ENCODE results near the gene EMILIN2.

EMILIN2 gene

DNA sequence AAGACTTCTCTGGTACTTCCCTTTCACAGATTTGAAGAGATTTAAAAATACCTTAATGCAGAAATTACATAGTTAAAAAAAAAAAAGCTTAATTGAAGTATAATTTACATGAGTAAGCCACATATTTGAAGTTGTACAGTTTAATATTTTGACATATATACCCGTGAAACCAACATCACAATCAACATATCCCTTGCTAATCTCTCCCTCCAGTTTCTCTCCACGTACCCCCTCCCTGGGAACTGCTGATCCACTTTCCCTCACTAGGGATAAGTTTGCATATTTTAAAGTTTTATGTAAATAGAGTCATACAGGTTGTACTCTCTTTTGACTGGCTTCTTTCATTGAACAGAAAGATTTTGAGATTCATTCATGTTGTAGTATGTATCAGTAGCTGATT, 22.4 kb downstream of the EMILIN2 start:
- Histone ChIP-seq H3K4me1 (ENCODE audit: insufficient read depth, low read length, severe bottlenecking) (no peaks in the 10 kb centered on the region), H3K9me3 (ENCODE audit: low read length) (no peaks in the 10 kb centered on the region), H3K4me2 (ENCODE audit: low read length) (no peak overlapping the region), H3K27ac (ENCODE audit: low read depth, low read length, poor library complexity, severe bottlenecking) (no peak overlapping the region), H3K27me3 (ENCODE audit: insufficient read depth, low read length) (no peaks in the 10 kb centered on the region), H3F3A (ENCODE audit: insufficient read depth, low read length) (no peaks in the 10 kb centered on the region), H3K4me3 (ENCODE audit: low read depth, low read length, poor library complexity, severe bottlenecking) (no peak overlapping the region), H3K79me2 (ENCODE audit: insufficient read depth, low read length) (no peaks in the 10 kb centered on the region), H3K9me2 (ENCODE audit: low read depth, low read length) (no peaks in the 10 kb centered on the region), H3K36me3 (ENCODE audit: insufficient read depth, low read length) (no peaks in the 10 kb centered on the region), H3K9ac (ENCODE audit: low read length) (no peak overlapping the region), H4K20me1 (ENCODE audit: insufficient read depth, low read length) (no peaks in the 10 kb centered on the region), H2AFZ (ENCODE audit: low read length) (no peak overlapping the region)
- no peak for TF ChIP-seq EZH2 (IDR thresholded peaks at IDR 0.05; ENCODE audit: borderline replicate concordance, low read length)
- TF ChIP-seq, protein P1, sequence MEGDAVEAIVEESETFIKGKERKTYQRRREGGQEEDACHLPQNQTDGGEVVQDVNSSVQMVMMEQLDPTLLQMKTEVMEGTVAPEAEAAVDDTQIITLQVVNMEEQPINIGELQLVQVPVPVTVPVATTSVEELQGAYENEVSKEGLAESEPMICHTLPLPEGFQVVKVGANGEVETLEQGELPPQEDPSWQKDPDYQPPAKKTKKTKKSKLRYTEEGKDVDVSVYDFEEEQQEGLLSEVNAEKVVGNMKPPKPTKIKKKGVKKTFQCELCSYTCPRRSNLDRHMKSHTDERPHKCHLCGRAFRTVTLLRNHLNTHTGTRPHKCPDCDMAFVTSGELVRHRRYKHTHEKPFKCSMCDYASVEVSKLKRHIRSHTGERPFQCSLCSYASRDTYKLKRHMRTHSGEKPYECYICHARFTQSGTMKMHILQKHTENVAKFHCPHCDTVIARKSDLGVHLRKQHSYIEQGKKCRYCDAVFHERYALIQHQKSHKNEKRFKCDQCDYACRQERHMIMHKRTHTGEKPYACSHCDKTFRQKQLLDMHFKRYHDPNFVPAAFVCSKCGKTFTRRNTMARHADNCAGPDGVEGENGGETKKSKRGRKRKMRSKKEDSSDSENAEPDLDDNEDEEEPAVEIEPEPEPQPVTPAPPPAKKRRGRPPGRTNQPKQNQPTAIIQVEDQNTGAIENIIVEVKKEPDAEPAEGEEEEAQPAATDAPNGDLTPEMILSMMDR (IDR thresholded peaks at IDR 0.05; ENCODE audit: low read length): no peak

DNA sequence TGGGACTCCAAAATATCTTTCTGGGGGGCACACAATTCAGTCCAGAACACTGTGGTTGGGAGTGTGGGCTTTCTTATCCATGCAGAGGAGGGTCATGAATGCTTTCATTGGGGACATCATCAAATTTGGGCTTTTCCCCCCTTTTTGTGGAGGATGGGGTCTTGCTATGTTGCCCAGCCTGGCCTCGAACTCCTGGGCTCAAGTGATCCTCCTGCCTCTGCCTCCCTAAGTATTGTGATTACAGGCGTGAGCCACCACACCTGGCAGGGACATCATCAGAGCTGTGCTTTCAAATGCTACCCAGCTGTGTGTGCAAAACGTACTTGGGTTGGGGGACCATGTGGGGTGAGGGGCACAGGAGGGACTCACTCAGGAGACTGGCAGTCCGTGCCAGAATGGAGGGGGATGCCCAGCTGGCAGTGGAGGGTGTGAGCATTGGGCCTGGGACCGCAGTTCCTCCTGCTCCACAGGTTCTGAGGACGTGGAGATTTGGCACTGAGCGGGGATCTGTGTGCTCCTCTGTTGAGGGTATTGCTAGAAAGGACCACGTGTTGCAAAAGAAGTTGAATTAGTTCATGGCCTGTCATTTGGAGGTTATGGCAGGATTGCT, 24.4 kb downstream of the EMILIN2 start:
- no peaks in the 10 kb centered on the region for H3K27me3 ChIP-seq (ENCODE audit: insufficient read depth, low read length)
- no peaks in the 10 kb centered on the region for H4K20me1 ChIP-seq (ENCODE audit: insufficient read depth, low read length)
- H3K27ac ChIP-seq (ENCODE audit: low read depth, low read length, poor library complexity, severe bottlenecking): no peak overlapping the region
- no peak overlapping the region for H2AFZ ChIP-seq (ENCODE audit: low read length)
- no peaks in the 10 kb centered on the region for H3K79me2 ChIP-seq (ENCODE audit: insufficient read depth, low read length)
- H3F3A ChIP-seq (ENCODE audit: insufficient read depth, low read length): no peaks in the 10 kb centered on the region
- no peaks in the 10 kb centered on the region for H3K9me3 ChIP-seq (ENCODE audit: low read length)
- no peaks in the 10 kb centered on the region for H3K36me3 ChIP-seq (ENCODE audit: insufficient read depth, low read length)
- no peak for TF ChIP-seq EZH2 (IDR thresholded peaks at IDR 0.05; ENCODE audit: borderline replicate concordance, low read length)
- TF ChIP-seq, protein P1 (IDR thresholded peaks at IDR 0.05; ENCODE audit: low read length): no peak
- no peaks in the 10 kb centered on the region for H3K9me2 ChIP-seq (ENCODE audit: low read depth, low read length)
- H3K4me1 ChIP-seq (ENCODE audit: insufficient read depth, low read length, severe bottlenecking): no peaks in the 10 kb centered on the region
- H3K4me3 ChIP-seq (ENCODE audit: low read depth, low read length, poor library complexity, severe bottlenecking): no peak overlapping the region
- H3K9ac ChIP-seq (ENCODE audit: low read length): no peak overlapping the region
- H3K4me2 ChIP-seq (ENCODE audit: low read length): no peak overlapping the region

DNA sequence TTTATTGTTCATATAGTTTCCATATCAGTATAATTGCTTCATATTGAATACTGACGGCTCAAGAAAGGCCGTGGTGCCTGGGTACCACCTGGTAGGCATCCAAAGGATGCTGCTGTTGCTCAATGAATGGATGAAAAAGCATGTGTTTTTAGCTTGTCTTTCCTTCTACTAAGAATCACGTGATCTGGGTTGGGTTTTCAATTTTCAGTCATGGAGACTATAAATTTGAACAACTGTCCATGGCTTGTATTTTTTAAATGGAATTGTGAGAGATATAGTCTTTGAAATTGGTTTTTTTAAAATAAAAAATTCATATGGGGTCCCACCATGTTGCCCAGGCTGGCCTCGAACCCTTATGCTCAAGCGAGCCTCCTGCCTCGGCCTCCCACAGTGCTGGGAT, 25.3 kb downstream of the EMILIN2 start:
- no peaks in the 10 kb centered on the region for H3K9me3 ChIP-seq (ENCODE audit: low read length)
- H3K9me2 ChIP-seq (ENCODE audit: low read depth, low read length): no peaks in the 10 kb centered on the region
- H4K20me1 ChIP-seq (ENCODE audit: insufficient read depth, low read length): no peaks in the 10 kb centered on the region
- H3K36me3 ChIP-seq (ENCODE audit: insufficient read depth, low read length): no peaks in the 10 kb centered on the region
- TF ChIP-seq, protein P1 (IDR thresholded peaks at IDR 0.05; ENCODE audit: low read length): no peak
- TF ChIP-seq EZH2 (IDR thresholded peaks at IDR 0.05; ENCODE audit: borderline replicate concordance, low read length): no peak
- H3K27ac ChIP-seq (ENCODE audit: low read depth, low read length, poor library complexity, severe bottlenecking): no peak overlapping the region
- H3K4me2 ChIP-seq (ENCODE audit: low read length): no peak overlapping the region
- H3K4me1 ChIP-seq (ENCODE audit: insufficient read depth, low read length, severe bottlenecking): no peaks in the 10 kb centered on the region
- H2AFZ ChIP-seq (ENCODE audit: low read length): no peak overlapping the region
- H3K27me3 ChIP-seq (ENCODE audit: insufficient read depth, low read length): no peaks in the 10 kb centered on the region
- no peak overlapping the region for H3K4me3 ChIP-seq (ENCODE audit: low read depth, low read length, poor library complexity, severe bottlenecking)
- no peak overlapping the region for H3K9ac ChIP-seq (ENCODE audit: low read length)
- H3K79me2 ChIP-seq (ENCODE audit: insufficient read depth, low read length): no peaks in the 10 kb centered on the region
- no peaks in the 10 kb centered on the region for H3F3A ChIP-seq (ENCODE audit: insufficient read depth, low read length)

Data from OCI-LY1 (cell line).